Activated CD8-positive, alpha-beta memory T cell treated with anti-CD3 and anti-CD28 coated beads, Interleukin-2, amount 50 U/mL, for 24 hours (primary cell): ENCODE results near the gene ALKBH1.
A peak's percentile ranks its signal among the peaks of the same experiment; 100 is the strongest.
"Not testable (repeated sequence)": the region's sequence is repeated elsewhere in the genome, so short reads cannot be mapped to it uniquely, and the experiment has no call there.

ENCODE experiments used
- DNase-seq: peaks from one replicate; pipeline ENCODE4 v3.0.0-alpha.2; 2020; ENCODE audit errors: extremely low read depth

ALKBH1 gene

DNA sequence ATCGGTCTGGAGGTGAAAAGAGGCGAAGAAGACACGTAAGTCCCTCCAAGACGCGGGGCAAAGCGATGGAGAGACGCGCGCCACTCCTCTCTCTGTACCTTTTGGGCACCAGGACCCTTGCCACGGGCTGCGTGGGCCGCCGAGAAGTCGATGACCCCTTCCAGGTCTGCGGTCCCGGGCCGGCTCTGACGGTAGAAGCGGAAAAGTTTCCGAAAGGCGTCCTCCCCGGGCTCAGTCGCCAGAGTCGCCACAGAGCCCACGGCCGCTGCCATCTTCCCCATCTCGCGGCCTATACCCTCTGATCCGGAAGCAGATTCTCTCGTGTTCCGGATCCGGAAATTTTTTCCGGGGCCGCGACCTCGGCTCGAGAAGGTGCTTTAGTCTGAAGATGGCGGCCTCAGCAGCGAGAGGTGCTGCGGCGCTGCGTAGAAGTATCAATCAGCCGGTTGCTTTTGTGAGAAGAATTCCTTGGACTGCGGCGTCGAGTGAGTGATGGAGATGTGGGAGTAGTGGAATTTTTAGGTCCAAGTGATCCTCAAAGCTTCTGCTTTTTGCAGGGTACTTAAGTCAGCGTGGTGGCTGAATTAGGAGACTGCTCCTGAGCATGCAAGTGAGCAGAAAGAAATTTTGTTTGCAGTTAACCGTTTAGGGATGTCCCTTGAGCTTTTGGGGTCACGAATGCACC lies at the start of gene ALKBH1, which contains the start of gene SLIRP:
TSS of gene ALKBH1 (minus strand) at position 300 of the 685 bp plus-strand sequence. CDS start at position 281, 19 bp downstream.
TSS of gene SLIRP (plus strand) at position 380 of the 685 bp plus-strand sequence. CDS start at position 389, 9 bp downstream.
- peak; percentile 79 for DNase-seq

DNA sequence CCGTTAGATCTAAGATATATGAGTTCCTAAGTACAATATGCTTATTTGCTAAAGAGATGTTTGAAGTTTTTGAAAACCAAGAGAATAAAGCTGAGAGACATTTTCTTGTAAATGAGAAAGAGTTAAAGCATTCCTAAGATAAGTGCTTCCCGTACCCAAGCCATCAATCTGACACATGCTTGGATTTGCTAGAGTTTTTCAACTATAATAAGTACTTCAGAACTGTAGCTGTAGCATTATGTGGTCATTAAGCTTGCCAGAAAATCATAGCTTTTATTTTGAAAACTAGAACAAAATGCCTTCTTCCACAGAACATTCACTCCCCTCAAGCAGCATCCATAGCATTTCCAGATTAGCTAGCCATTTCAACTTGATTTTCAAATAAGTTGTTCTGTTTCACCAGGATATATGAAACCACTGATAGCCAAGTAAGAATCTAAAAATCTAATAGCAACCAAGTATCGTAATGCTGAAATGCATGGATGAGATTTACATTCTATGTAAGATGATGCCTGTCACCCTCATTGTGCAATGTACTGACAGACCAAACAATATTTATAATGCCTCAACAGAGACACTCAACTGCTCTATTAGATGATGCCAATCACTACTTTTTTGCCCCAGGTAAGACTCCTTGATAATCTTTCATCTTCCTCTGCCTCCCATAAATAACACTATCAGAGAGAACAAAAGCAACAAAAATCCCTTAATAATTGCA lies 45.1 kb upstream of the ALKBH1 start:
- DNase-seq: no peak

- no peak for DNase-seq
Observed at GRCh38 chr14:77752266-77752665, 44.4 kb upstream of the ALKBH1 start.

DNA sequence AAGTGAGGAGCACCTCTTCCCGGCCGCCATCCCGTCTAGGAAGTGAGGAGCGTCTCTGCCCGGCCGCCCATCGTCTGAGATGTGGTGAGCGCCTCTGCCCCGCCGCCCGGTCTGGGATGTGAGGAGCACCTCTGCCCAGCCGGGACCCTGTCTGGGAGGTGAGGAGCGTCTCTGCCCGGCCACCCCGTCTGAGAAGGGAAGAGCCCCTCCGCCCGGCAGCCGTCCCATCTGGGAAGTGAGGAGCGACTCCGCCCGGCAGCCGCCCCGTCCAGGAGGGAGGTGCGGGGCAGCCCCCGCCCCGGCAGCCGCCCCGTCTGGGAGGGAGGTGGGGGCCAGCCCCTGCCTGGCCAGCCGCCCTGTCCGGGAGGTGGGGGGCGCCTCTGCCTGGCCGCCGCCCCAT lies 39.6 kb upstream of the ALKBH1 start:
- not testable (repeated sequence) for DNase-seq

GRCh38 chr14:77746064-77746702 lies 38.4 kb upstream of the ALKBH1 start:
- no peak for DNase-seq

GRCh38 chr14:77741438-77741837 lies 33.6 kb upstream of the ALKBH1 start:
- DNase-seq: no peak

GRCh38 chr14:77738559-77739250 lies 30.9 kb upstream of the ALKBH1 start:
- no peak for DNase-seq

- no peak for DNase-seq
Observed at GRCh38 chr14:77730976-77731497, 23.2 kb upstream of the ALKBH1 start.

DNA sequence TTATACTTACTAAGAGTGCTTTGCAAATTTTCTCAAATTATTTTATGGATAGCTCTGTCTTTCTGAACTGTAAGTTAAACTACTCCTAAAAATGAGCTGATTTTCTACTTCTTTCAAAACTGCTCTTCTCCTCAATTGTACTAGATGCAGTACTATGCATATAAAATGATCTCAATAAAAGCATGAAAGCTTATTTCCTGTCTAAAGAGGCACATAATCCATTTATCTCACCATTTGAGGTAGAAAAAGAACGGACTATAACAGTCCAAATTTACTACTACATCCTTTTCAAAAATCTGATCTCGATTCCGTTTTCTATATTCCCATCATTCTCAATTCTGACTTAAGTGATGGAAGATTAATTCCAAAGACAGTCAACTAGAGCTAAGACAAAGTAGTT lies 14.5 kb upstream of the ALKBH1 start:
- no peak for DNase-seq

DNA sequence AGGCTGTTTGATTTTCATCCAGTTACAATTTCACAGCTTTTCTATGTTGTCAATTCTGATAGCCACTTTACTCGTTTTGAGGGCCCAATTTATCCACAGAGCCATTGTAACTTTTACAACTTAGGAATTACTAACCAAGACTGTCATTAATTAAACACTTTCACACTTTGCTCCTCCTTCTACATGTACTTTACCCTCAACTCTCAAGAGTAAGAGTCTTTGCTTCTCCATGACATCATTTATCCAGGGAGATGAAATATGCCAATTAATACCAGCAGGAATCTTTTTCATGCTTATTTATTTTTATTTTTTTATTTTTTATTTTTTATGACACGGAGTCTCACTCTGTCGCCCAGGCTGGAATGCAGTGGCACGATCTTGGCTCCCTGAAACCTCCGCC lies 13.6 kb upstream of the ALKBH1 start:
- DNase-seq: no peak

GRCh38 chr14:77717608-77718305 lies 9.9 kb upstream of the ALKBH1 start:
- no peak for DNase-seq

DNA sequence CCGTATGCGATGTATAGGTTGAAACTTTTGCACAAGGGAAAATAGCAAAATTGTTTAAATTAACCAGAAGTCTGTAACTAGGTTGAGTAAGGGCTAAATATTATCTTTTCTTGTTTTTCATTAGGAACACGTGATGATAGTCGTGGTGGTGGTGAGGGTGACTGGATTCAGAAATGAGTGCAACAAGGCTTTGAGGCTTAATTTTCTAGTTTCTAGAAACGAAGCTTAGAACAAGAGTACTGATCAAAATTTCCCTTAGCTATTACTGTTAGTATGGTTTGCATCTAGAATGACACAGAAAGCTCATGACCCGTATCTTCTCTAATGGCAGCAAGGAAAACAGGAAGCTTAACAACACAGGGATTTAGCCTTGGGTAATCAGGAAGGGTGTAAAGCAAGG lies 7.1 kb upstream of the ALKBH1 start:
- DNase-seq: no peak

DNA sequence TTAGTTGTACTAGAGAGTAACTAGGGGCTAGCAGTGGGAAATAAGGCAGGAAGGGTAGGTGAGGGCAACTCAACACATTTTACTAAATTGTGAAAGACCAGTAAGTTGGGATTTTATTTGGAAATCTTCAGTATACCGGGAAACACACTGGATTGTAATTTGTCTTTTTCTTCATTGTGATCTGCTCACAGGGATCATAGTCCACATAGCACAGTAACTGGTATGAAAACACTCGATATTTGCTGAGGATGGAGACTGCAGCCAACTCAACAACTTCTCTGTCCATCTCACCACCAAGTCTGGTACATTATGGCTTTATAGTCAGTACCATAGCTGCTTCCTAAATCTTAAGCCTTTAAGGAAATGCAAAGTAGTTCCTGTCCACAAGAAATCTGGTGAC lies 2.5 kb upstream of the ALKBH1 start:
- DNase-seq: no peak

DNA sequence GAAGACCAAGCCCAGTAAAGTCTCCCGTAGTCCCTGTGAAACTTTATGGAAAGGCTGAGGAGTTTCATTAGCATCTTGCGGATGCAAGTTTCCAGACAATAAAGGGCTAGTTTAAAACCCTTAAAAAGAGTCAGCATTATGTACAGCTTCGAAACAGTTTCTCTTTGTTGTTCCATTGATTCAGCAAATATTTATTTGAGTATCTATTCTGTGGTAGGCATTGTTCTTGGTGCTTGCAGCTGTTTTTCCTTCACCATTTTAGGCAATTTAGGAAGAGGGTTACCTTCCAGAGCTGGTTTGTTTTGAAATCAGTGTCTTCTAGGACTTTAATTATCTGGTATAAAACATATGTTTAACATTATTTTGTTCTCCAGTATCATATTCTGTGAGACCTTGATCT lies 1.6 kb upstream of the ALKBH1 start:
- no peak for DNase-seq

GRCh38 chr14:77708749-77709148 lies 926 bp upstream of the ALKBH1 start:
- no peak for DNase-seq

DNA sequence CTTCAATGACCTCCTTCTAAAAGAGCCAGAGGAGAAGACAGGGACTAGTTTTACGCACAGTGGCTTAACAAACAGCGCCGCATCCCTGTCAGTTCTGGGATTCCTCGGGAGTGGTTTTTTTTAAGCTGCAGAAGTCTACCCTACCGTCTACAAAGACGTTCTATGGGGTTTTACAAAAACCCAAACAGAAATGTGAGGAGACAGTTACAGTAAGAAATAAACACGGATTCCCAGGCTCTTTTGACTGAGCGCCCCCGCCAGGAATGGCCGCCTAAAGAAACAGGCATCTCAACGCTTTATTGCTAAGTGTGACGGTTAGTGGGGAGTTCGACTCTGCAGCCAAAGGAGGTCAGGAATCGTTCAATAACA lies 484 bp downstream of the ALKBH1 start:
- DNase-seq: no peak

DNA sequence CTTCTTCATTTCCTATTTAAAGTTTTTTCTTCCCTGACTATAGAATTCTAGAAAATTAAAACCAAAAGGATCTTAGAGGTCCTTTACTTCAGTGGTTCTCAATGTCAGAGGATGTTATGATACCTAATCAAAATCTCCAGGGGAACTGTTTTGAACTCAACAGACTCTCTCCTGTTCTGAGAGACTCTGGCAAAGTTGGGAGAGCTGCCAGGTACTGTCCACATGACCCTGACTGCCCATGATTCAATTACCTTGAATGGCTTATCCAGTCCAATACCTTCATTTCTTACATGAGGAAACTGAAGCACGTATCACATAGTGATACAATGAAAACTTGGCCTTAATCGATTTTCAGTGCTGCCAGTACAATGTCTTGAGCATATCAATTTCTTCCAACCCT lies 16.6 kb downstream of the ALKBH1 start:
- no peak for DNase-seq

DNA sequence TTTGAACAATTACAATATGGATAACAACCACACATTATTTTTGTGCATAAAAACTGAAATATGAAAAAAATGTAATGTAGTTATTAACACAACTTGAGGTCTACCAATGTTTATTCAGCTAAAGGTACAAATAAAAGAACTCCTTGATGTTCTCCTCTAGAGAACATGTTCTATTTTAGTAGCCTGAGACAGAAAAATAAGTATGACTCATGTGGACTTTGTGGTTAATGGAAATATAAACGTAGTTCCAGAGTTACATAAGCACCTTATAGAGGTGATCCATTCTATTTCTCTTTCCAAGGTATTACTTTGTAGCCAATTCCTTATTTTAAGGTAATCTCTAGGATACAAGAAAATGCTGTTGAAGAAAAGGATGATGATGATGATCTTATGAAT lies 25.7 kb downstream of the ALKBH1 start:
- DNase-seq: no peak

- DNase-seq: no peak
Observed at GRCh38 chr14:77681196-77682157, 26.3 kb downstream of the ALKBH1 start.

DNA sequence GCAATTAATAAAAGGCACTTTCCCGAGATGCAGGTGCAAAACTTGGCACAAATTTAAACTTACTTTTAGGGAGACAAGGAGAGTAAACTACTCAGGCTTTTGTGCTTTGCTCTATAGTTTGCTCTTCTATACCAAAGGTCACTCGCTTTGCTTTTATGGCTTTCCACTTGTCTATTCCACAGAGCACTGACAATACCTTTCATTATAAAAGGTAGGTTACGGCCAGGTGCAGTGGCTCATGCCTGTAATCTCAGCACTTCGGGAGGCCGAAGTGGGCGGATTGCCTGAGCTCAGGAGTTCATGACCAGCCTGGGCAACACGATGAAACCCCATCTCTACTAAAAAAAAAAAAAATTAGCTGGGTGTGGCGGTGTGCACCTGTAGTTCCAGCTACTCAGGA lies 32.9 kb downstream of the ALKBH1 start:
- no peak for DNase-seq
